HEK293 (cell line): ENCODE measurements around the gene CXorf65.

Source experiments
- CTCF ChIP-seq: fragments of 450-650 bp; formaldehyde crosslinking; IDR thresholded peaks from 2 replicates; pipeline ENCODE4 v1.5.1; 2016; ENCODE audit warnings: missing biosample characterization, missing genetic modification characterization
- ZBTB26 ChIP-seq: fragments of 450-650 bp; formaldehyde crosslinking; optimal IDR thresholded peaks from 2 replicates; pipeline ENCODE3; 2016; ENCODE audit warnings: missing biosample characterization, mild to moderate bottlenecking, missing genetic modification characterization
- ZEB2 ChIP-seq: fragments of 450-650 bp; formaldehyde crosslinking; IDR thresholded peaks from 2 replicates; pipeline ENCODE4 v1.5.1; 2016; ENCODE audit warnings: missing biosample characterization, missing genetic modification characterization
- ZNF121 ChIP-seq: fragments of 450-650 bp; formaldehyde crosslinking; IDR thresholded peaks from 2 replicates; pipeline ENCODE4 v1.5.1; 2016; ENCODE audit warnings: missing biosample characterization, missing genetic modification characterization
- ZNF140 ChIP-seq: fragments of 450-650 bp; formaldehyde crosslinking; IDR thresholded peaks from 2 replicates; pipeline ENCODE4 v1.5.1; 2016; ENCODE audit warnings: missing biosample characterization, missing genetic modification characterization
- ZNF426 ChIP-seq: fragments of 450-650 bp; formaldehyde crosslinking; IDR thresholded peaks from 2 replicates; pipeline ENCODE4 v1.5.1; 2017; ENCODE audit warnings: missing biosample characterization, missing genetic modification characterization, mild to moderate bottlenecking, inconsistent platforms, moderate library complexity
- ZNF530 ChIP-seq: fragments of 450-650 bp; formaldehyde crosslinking; IDR thresholded peaks from 2 replicates; pipeline ENCODE4 v1.5.1; 2016; ENCODE audit warnings: low read depth, missing biosample characterization, missing genetic modification characterization
- ZNF621 ChIP-seq: fragments of 450-650 bp; formaldehyde crosslinking; IDR thresholded peaks from 2 replicates; pipeline ENCODE4 v1.5.1; 2017; ENCODE audit warnings: missing biosample characterization, missing genetic modification characterization
- ZNF701 ChIP-seq: fragments of 450-650 bp; formaldehyde crosslinking; IDR thresholded peaks from 2 replicates; pipeline ENCODE4 v1.5.1; 2016; ENCODE audit warnings: missing biosample characterization, missing genetic modification characterization
- TF ChIP-seq, protein P1 (sequence below): sonication (generic); formaldehyde crosslinking; IDR thresholded peaks from 2 replicates; pipeline ENCODE4 v1.8.1; 2022; ENCODE audit warnings: mild to moderate bottlenecking, moderate library complexity, missing genetic modification reagents

- TF ChIP-seq ZNF121 (tag by site-specific recombination): no peak
- no peak for TF ChIP-seq ZEB2 (tag by site-specific recombination)
- TF ChIP-seq ZNF426 (tag by site-specific recombination): no peak
- no peak for TF ChIP-seq CTCF (tag by site-specific recombination)
- TF ChIP-seq ZNF140 (tag by site-specific recombination): no peak
- TF ChIP-seq ZNF701 (tag by site-specific recombination): no peak
- TF ChIP-seq ZNF621: no peak
- no peak for TF ChIP-seq ZBTB26 (tag by site-specific recombination)
- no peak for TF ChIP-seq ZNF530 (tag by site-specific recombination)
- TF ChIP-seq, protein P1, sequence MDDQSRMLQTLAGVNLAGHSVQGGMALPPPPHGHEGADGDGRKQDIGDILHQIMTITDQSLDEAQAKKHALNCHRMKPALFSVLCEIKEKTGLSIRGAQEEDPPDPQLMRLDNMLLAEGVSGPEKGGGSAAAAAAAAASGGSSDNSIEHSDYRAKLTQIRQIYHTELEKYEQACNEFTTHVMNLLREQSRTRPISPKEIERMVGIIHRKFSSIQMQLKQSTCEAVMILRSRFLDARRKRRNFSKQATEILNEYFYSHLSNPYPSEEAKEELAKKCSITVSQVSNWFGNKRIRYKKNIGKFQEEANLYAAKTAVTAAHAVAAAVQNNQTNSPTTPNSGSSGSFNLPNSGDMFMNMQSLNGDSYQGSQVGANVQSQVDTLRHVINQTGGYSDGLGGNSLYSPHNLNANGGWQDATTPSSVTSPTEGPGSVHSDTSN (CRISPR knock-in tag): no peak
These were observed 38.9 kb downstream of the CXorf65 start for GRCh38 chrX:71067712-71068043.
